Thyroid gland (tissue), 4 donors: ENCODE results near the gene CTRL. TPM values are rescaled to one million over a fixed set of nuclear protein-coding genes. Genes with fewer than 3 reads are reported as not detected.
A peak's percentile ranks its signal among the peaks of the same experiment; 100 is the strongest.
"Not testable (repeated sequence)": the region's sequence is repeated elsewhere in the genome, so short reads cannot be mapped to it uniquely, and the experiment has no call there.

Experiments
- DNase-seq, 2 donors: peaks; one replicate each; pipeline ENCODE4 v3.0.0-alpha.2; 2019
- H3K27ac ChIP-seq, 3 donors: fragments of 200-600 bp; sonication (generic); 1 replicate in 2 of 3; 2 replicates in 1 of 3; pipeline ENCODE4 v1.5.1; 2016 to 2019; ENCODE audit warnings: mild to moderate bottlenecking in 1 of 3, moderate library complexity in 1 of 3
- H3K27me3 ChIP-seq: fragments of 200-600 bp; sonication (generic); one replicate; pipeline ENCODE4 v1.5.1; 2019
- H3K36me3 ChIP-seq, 2 donors: fragments of 200-600 bp; sonication (generic); one replicate each; pipeline ENCODE4 v1.5.1; 2016 to 2019
- H3K4me1 ChIP-seq, 2 donors: fragments of 200-600 bp; sonication (generic); one replicate each; pipeline ENCODE4 v1.5.1; 2017 to 2019
- H3K4me3 ChIP-seq, 3 donors: fragments of 200-600 bp; sonication (generic); replicated peaks in 1 of 3; 1 replicate in 2 of 3; 2 replicates in 1 of 3; pipeline ENCODE4 v1.5.1; 2016; ENCODE audit warnings: mild to moderate bottlenecking in 1 of 3
- H3K9me3 ChIP-seq: fragments of 200-600 bp; sonication (generic); one replicate; pipeline ENCODE4 v1.5.1; 2017
- POLR2A ChIP-seq, 2 donors: fragments of 450-650 bp; IDR thresholded peaks; one replicate each; pipeline ENCODE4 v1.6.1; 2017; ENCODE audit warnings: antibody characterized with exemption in 2 of 2, mild to moderate bottlenecking in 2 of 2, moderate library complexity in 1 of 2
- WGBS, 2 donors: methylation state at CpG; one replicate each; pipeline ENCODE4 v1.1.5; 2017; 5-methylcytosine and 5-hydroxymethylcytosine counted together
- intact Hi-C: fragments of 100-400 bp; cut with DNase I; formaldehyde crosslinking; loops from one replicate; pipeline ENCODE4 v1.15.1; 2023
- total RNA-seq, 4 donors: library from RNA; depleted of rRNA; stranded (reverse); fragments of >200 nt; gene quantifications; one replicate each; pipeline ENCODE4 v1.2.3, GENCODE V29; 2016
- TF ChIP-seq, protein P1 (sequence below), 6 experiments: fragments of 200-600 bp in 3 of 6; fragments of 450-650 bp in 3 of 6; sonication (generic) in 3 of 6; IDR thresholded peaks; one replicate each; pipeline ENCODE4 v1.5.1; 2016 to 2019; ENCODE audit warnings: antibody characterized with exemption in 6 of 6, mild to moderate bottlenecking in 2 of 6, inconsistent platforms in 1 of 6, moderate library complexity in 1 of 6

The CTRL gene
- total RNA-seq, 4 donors from 2014 or later: 0.34 to 0.94 TPM; not detected in 2

GRCh38 chr16:67976205-67976604, 44.5 kb upstream of the CTRL start:
- Histone ChIP-seq H3K9me3 (no peaks in the 10 kb centered on the region), H3K27ac (no peak overlapping the region), H3K36me3 (no peaks in the 10 kb centered on the region), H3K27me3 (no peaks in the 10 kb centered on the region), H3K4me1 (no peaks in the 10 kb centered on the region), H3K4me3 (no peak overlapping the region)
- intact Hi-C loops: no loop called here
- TF ChIP-seq, protein P1, sequence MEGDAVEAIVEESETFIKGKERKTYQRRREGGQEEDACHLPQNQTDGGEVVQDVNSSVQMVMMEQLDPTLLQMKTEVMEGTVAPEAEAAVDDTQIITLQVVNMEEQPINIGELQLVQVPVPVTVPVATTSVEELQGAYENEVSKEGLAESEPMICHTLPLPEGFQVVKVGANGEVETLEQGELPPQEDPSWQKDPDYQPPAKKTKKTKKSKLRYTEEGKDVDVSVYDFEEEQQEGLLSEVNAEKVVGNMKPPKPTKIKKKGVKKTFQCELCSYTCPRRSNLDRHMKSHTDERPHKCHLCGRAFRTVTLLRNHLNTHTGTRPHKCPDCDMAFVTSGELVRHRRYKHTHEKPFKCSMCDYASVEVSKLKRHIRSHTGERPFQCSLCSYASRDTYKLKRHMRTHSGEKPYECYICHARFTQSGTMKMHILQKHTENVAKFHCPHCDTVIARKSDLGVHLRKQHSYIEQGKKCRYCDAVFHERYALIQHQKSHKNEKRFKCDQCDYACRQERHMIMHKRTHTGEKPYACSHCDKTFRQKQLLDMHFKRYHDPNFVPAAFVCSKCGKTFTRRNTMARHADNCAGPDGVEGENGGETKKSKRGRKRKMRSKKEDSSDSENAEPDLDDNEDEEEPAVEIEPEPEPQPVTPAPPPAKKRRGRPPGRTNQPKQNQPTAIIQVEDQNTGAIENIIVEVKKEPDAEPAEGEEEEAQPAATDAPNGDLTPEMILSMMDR (IDR thresholded peaks at IDR 0.05): no peak
- TF ChIP-seq POLR2A (IDR thresholded peaks at IDR 0.05): no peak
- DNase-seq: no peak
- 80 to 100% methylated on average over 2 of the region's 2 CpGs for WGBS, 2 donors

GRCh38 chr16:67975321-67976105, 43.9 kb upstream of the CTRL start:
- Histone ChIP-seq H3K27ac (no peak overlapping the region), H3K4me1 (no peaks in the 10 kb centered on the region), H3K4me3 (no peak overlapping the region), H3K36me3 (no peaks in the 10 kb centered on the region), H3K9me3 (no peaks in the 10 kb centered on the region), H3K27me3 (no peaks in the 10 kb centered on the region)
- TF ChIP-seq, protein P1 (IDR thresholded peaks at IDR 0.05): no peak
- no peak for TF ChIP-seq POLR2A (IDR thresholded peaks at IDR 0.05)
- no peak for DNase-seq
- intact Hi-C loops: no loop called here
- 76 to 79% methylated on average over 13 to 14 of the region's 14 CpGs for WGBS, 2 donors

- WGBS, 2 donors: 92% methylated on average over 7 of the region's 7 CpGs
- H3K4me3 ChIP-seq, H3K4me1 ChIP-seq, intact Hi-C loops, H3K27me3 ChIP-seq, H3K27ac ChIP-seq, DNase-seq, H3K36me3 ChIP-seq, H3K9me3 ChIP-seq: not testable (repeated sequence)
Observed at GRCh38 chr16:67972285-67972684, 40.6 kb upstream of the CTRL start.

DNA sequence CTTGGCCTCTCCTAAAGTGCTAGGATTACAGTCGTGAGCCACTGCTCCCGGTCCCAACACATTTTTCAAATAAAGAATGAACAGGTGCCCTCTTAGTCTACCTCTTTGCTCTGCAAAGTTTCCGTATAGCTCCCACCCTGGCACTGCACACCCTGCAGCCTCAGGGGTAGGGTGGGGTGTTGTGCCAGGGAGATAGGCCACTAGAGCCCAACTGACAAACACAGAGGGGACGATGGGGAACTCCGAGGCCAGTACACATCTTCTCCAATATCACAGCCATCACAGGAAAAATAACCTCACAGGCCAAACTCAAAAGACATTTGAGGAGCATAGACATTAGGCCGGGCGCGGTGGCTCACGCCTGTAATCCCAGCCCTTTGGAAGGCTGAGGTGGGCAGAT, 39.4 kb upstream of the CTRL start:
- H3K4me3 ChIP-seq: no peak overlapping the region
- 94 to 95% methylated on average over 9 of the region's 9 CpGs for WGBS, 2 donors
- no peaks in the 10 kb centered on the region for H3K36me3 ChIP-seq
- no peaks in the 10 kb centered on the region for H3K9me3 ChIP-seq
- no peak for DNase-seq
- TF ChIP-seq POLR2A (IDR thresholded peaks at IDR 0.05): no peak
- TF ChIP-seq, protein P1 (IDR thresholded peaks at IDR 0.05): no peak
- no peak overlapping the region for H3K27ac ChIP-seq
- intact Hi-C loops: no loop called here
- H3K4me1 ChIP-seq: peaks cover 15% of the 10 kb centered on the region in 2 donors
- no peaks in the 10 kb centered on the region for H3K27me3 ChIP-seq

DNA sequence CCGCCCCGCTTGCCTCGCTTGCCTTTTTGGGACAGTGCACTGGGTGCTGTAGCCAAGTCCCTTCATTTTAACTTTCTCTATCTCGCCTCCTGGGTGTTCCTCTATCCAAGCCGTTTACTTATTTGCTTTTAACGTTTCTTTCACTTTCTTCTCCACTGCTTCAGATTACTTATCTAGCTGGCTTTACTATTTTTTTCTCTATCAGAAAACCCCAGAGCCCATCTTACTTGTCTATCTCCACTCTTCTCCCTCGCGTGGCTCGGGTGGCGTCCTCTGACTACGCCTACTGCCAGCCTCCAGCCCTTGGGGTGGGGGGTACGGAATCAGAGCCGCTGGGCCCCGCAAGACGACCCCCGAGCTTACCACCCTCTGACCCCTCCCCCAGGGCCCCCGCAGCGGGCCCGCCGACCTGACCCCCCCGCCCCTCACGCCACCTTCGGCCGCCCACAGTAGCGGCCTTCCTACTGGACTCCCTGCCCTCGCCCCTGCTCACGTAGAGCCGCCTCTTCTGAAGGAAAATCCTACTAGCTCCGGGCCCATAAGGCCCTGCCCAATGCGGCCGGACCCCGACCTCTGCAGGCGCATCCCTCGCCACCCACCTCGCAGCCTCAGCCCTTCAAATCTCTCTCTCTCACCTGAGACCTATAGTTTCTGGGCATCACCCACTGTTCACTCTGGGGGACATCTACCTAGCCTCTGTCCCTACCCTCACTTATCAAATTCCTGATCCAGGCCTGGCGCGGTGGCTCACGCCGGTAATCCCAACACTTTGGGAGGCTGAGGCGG, 37.8 kb upstream of the CTRL start:
- intact Hi-C loops: no loop called here
- 41 to 45% methylated on average over 39 to 40 of the region's 40 CpGs for WGBS, 2 donors

More for the DNA sequence above, 37.8 kb upstream of the CTRL start:
- Histone ChIP-seq H3K27me3 (no peaks in the 10 kb centered on the region), H3K9me3 (no peaks in the 10 kb centered on the region), H3K4me3 (peak overlapping the region in 2 of 3 donors; percentile 69 to 94), H3K36me3 (no peaks in the 10 kb centered on the region), H3K27ac (peak overlapping the region; percentile 68 to 93 (median 92)), H3K4me1 (peaks cover 17 to 30% of the 10 kb centered on the region in 2 donors)
- no peak for DNase-seq
- TF ChIP-seq, protein P1 (IDR thresholded peaks at IDR 0.05): no peak
- TF ChIP-seq POLR2A (IDR thresholded peaks at IDR 0.05): no peak
